ENCODE results near the gene JAKMIP3. TPM values are rescaled to one million over a fixed set of nuclear protein-coding genes. Genes with fewer than 3 reads are reported as not detected.
A peak's percentile ranks its signal among the peaks of the same experiment; 100 is the strongest.

The JAKMIP3 gene
- total RNA-seq, 4 donors from 2014 or later = 0.24 to 0.67 (median 0.51) TPM

DNA sequence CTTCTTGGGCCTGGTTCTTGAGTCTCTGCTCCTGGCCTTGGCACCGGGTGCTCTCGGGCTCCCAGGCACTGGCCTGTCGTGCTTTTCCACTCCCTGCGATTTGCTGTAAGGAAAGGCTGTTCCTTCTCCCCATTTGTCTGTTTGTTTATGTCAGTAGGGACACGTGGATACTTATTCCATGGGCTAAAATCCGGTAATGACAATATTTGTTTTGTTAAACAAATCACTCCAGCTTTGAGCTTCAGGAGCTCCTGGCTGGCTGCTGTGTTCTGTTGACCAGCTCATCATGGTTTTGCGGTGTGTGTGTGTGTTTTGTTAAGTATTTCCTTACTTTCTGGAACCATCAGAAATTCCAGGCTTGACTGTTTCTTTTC is 17.5 kb upstream of the JAKMIP3 start:
- no peak overlapping the region for H3K27ac ChIP-seq
- no peaks in the 10 kb centered on the region for H3K4me1 ChIP-seq
- intact Hi-C loops (cut with DNase I; ENCODE audit: low total_unique reads) (no loop called here), in situ Hi-C loops (cut with MboI; ENCODE audit: low sequenced_read_pairs in 4 of 4) (no loop called here)
- no peak for DNase-seq
- peaks cover 0 to 16% (median 16%) of the 10 kb centered on the region in 3 donors for H3K27me3 ChIP-seq
- H3K36me3 ChIP-seq = no peaks in the 10 kb centered on the region
- no peak for TF ChIP-seq POLR2A (IDR thresholded peaks at IDR 0.05)
- TF ChIP-seq, protein P1, sequence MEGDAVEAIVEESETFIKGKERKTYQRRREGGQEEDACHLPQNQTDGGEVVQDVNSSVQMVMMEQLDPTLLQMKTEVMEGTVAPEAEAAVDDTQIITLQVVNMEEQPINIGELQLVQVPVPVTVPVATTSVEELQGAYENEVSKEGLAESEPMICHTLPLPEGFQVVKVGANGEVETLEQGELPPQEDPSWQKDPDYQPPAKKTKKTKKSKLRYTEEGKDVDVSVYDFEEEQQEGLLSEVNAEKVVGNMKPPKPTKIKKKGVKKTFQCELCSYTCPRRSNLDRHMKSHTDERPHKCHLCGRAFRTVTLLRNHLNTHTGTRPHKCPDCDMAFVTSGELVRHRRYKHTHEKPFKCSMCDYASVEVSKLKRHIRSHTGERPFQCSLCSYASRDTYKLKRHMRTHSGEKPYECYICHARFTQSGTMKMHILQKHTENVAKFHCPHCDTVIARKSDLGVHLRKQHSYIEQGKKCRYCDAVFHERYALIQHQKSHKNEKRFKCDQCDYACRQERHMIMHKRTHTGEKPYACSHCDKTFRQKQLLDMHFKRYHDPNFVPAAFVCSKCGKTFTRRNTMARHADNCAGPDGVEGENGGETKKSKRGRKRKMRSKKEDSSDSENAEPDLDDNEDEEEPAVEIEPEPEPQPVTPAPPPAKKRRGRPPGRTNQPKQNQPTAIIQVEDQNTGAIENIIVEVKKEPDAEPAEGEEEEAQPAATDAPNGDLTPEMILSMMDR (IDR thresholded peaks at IDR 0.05 in 4 of 5, conservative IDR thresholded peaks at IDR 0.05 in 1 of 5) = no peak
- ATAC-seq = no peak
- no peak overlapping the region for H3K4me3 ChIP-seq
- H3K9me3 ChIP-seq = peaks cover 0 to 14% (median 0%) of the 10 kb centered on the region in 3 donors

DNA sequence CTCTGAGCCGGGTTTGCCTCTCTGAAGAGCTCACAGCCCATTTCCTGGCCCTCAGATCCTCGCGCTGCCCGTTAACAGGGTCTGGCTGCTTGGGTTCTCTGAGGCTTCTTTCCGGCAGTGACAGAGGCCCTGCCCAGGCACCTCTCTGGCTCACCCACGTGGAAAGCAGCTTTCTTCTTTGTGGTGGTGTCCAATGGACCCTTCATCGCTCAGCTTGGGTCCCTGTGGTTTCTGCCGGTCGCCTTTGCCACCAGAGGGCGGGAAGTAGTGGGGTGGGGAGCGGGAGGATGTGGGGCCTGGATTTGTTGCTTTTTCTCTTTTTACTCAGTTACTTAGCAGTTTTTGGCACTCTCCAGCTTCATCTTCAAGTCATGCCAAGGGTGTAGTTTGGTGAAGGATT is 15.6 kb upstream of the JAKMIP3 start:
- in situ Hi-C loops (cut with MboI; ENCODE audit: low sequenced_read_pairs in 4 of 4) = no loop called here
- ATAC-seq = no peak
- H3K36me3 ChIP-seq = no peaks in the 10 kb centered on the region
- TF ChIP-seq POLR2A (IDR thresholded peaks at IDR 0.05) = no peak
- TF ChIP-seq, protein P1 (IDR thresholded peaks at IDR 0.05 in 4 of 5, conservative IDR thresholded peaks at IDR 0.05 in 1 of 5) = no peak
- no peak overlapping the region for H3K4me3 ChIP-seq
- no peaks in the 10 kb centered on the region for H3K4me1 ChIP-seq
- peaks cover 0 to 14% (median 0%) of the 10 kb centered on the region in 3 donors for H3K9me3 ChIP-seq
- peaks cover 0 to 3% (median 0%) of the 10 kb centered on the region in 3 donors for H3K27me3 ChIP-seq
- DNase-seq = no peak
- intact Hi-C loops (cut with DNase I; ENCODE audit: low total_unique reads) = no loop called here
- no peak overlapping the region for H3K27ac ChIP-seq

DNA sequence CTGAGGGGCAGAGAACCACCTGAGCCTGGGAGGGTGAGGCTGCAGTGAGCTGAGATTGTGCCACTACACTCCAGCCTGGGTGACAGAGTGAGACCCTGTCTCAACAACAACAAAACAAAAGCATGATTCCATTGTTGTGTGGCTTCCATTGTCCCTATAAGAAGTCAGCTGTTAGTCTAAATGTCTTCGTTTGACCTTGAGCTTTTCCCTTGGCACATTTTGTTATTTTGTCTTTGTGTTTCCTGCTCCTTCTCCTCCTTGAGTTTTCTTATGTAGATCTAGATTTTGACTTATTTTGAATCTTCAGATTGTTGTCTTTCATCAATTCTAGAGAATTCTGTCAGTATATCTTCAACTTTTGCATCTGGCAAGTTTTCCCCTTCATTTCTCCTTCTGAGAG is 13.6 kb upstream of the JAKMIP3 start:
- no peaks in the 10 kb centered on the region for H3K4me1 ChIP-seq
- peaks cover 0 to 3% (median 0%) of the 10 kb centered on the region in 3 donors for H3K27me3 ChIP-seq
- intact Hi-C loops (cut with DNase I; ENCODE audit: low total_unique reads) = no loop called here
- H3K27ac ChIP-seq = no peak overlapping the region
- TF ChIP-seq POLR2A (IDR thresholded peaks at IDR 0.05) = no peak
- TF ChIP-seq, protein P1 (IDR thresholded peaks at IDR 0.05 in 4 of 5, conservative IDR thresholded peaks at IDR 0.05 in 1 of 5) = no peak
- peak overlapping the region in 1 of 4 donors; percentile 25 for H3K4me3 ChIP-seq
- H3K9me3 ChIP-seq = peaks cover 0 to 14% (median 0%) of the 10 kb centered on the region in 3 donors
- in situ Hi-C loops (cut with MboI; ENCODE audit: low sequenced_read_pairs in 4 of 4) = no loop called here
- DNase-seq (no peak), ATAC-seq (no peak)
- no peaks in the 10 kb centered on the region for H3K36me3 ChIP-seq

DNA sequence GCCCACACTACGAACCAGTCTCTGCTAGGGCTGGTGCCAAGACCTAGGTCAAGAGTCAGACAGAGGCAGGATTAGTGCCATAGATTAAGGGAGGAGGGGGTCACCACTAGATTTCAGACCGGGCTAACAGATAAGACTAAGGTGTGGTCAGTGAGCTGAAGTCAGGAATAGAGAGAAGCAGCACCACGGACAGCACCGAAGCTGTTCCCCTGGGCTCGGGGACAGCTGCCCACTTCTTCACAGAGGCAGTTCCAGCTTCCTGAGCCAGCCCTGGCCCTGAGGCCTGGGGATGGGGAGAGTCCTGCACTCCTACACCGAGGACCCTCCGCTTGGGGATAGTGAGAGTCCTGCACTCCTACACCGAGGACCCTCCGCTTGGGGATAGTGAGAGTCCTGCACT is 11.2 kb upstream of the JAKMIP3 start:
- H3K27me3 ChIP-seq = peaks cover 0 to 3% (median 0%) of the 10 kb centered on the region in 3 donors
- H3K9me3 ChIP-seq = peaks cover 0 to 14% (median 0%) of the 10 kb centered on the region in 3 donors
- ATAC-seq (no peak), DNase-seq (no peak)
- no peak overlapping the region for H3K27ac ChIP-seq
- intact Hi-C loops (cut with DNase I; ENCODE audit: low total_unique reads) = no loop called here
- H3K4me3 ChIP-seq = no peak overlapping the region
- no peaks in the 10 kb centered on the region for H3K4me1 ChIP-seq
- no peak for TF ChIP-seq POLR2A (IDR thresholded peaks at IDR 0.05)
- TF ChIP-seq, protein P1 (IDR thresholded peaks at IDR 0.05 in 4 of 5, conservative IDR thresholded peaks at IDR 0.05 in 1 of 5) = no peak
- H3K36me3 ChIP-seq = no peaks in the 10 kb centered on the region
- in situ Hi-C loops (cut with MboI; ENCODE audit: low sequenced_read_pairs in 4 of 4) = no loop called here

DNA sequence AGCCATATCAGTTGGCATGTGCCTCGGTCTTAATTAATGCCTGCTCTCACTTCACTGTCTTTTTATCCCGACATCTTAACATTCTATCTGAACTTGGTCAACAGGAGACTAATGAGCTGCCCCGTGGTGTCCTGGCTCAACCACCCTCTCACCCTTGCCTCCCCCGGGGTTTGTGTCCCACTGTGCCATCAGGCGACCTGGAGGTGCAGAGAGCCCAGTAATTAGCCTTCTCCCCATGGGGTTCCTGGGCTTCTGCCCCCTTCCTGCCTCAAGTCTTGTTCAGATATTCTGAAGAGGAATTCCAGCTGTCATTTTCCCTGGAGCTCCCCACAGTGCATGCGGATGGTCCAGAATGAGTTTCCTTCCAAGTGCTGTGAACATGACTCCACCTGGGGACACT is 10.1 kb upstream of the JAKMIP3 start:
- TF ChIP-seq, protein P1 (IDR thresholded peaks at IDR 0.05 in 4 of 5, conservative IDR thresholded peaks at IDR 0.05 in 1 of 5) = no peak
- no peak for TF ChIP-seq POLR2A (IDR thresholded peaks at IDR 0.05)
- intact Hi-C loops (cut with DNase I; ENCODE audit: low total_unique reads) (no loop called here), in situ Hi-C loops (cut with MboI; ENCODE audit: low sequenced_read_pairs in 4 of 4) (no loop called here)
- Histone ChIP-seq H3K4me3 (no peak overlapping the region), H3K27ac (no peak overlapping the region), H3K4me1 (no peaks in the 10 kb centered on the region), H3K36me3 (no peaks in the 10 kb centered on the region), H3K27me3 (peaks cover 0 to 3% (median 0%) of the 10 kb centered on the region in 3 donors), H3K9me3 (peaks cover 0 to 14% (median 0%) of the 10 kb centered on the region in 3 donors)
- ATAC-seq = no peak
- DNase-seq = no peak
